Keratinocyte (primary cell): Measurements from ENCODE around the gene PTPRN2. TPM values are rescaled to one million over a fixed set of nuclear protein-coding genes. Genes with fewer than 3 reads are reported as not detected.

Experiments
- DNase-seq: peaks from one replicate; pipeline ENCODE4 v3.0.0-alpha.2; 2011; ENCODE audit warnings: low read depth, missing footprints, low spot score
- FAIRE-seq: peaks from 2 replicates; lab custom pipeline; 2011; peaks lifted over from hg19 to GRCh38; lab: Jason Lieb, UNC
- H2AFZ ChIP-seq: 2 replicates; pipeline ENCODE4 v1.6.0; 2012; ENCODE audit warnings: low read length, control low read depth, inconsistent platforms; ENCODE audit not compliant: control insufficient read depth
- H3K27ac ChIP-seq: 2 replicates; pipeline ENCODE4 v1.5.1; 2011; ENCODE audit warnings: low read length; ENCODE audit not compliant: control insufficient read depth, insufficient read depth
- H3K27me3 ChIP-seq: 3 replicates; pipeline ENCODE4 v1.6.0; 2011; ENCODE audit warnings: low read length; ENCODE audit not compliant: control insufficient read depth, insufficient read depth; ENCODE audit errors: extremely low read depth
- H3K36me3 ChIP-seq, 2 experiments: 2 replicates in 1 of 2; 3 replicates in 1 of 2; pipeline ENCODE4 v1.5.1; 2011; ENCODE audit warnings: low read length in 2 of 2, mild to moderate bottlenecking in 1 of 2; ENCODE audit not compliant: control insufficient read depth in 2 of 2, insufficient read depth in 2 of 2; ENCODE audit errors: extremely low read depth in 1 of 2
- H3K4me1 ChIP-seq: 3 replicates; pipeline ENCODE4 v1.5.1; 2011; ENCODE audit warnings: low read length; ENCODE audit not compliant: control insufficient read depth, insufficient read depth; ENCODE audit errors: extremely low read depth
- H3K4me2 ChIP-seq: 3 replicates; pipeline ENCODE4 v1.6.0; 2011; ENCODE audit warnings: low read depth, low read length; ENCODE audit not compliant: control insufficient read depth, insufficient read depth; ENCODE audit errors: extremely low read depth
- H3K4me3 ChIP-seq, 3 experiments: fragments of 200-600 bp in 1 of 3; sonication (generic) in 1 of 3; 2 replicates in 2 of 3; 3 replicates in 1 of 3; pipeline ENCODE4 v1.5.1; 2011 to 2016; ENCODE audit warnings: low read length in 3 of 3, mild to moderate bottlenecking in 3 of 3, control low read depth in 2 of 3, inconsistent platforms in 1 of 3, low read depth in 1 of 3, mixed read lengths in 1 of 3, mixed run types in 1 of 3, moderate library complexity in 1 of 3; ENCODE audit not compliant: control insufficient read depth in 2 of 3, insufficient read depth in 2 of 3; ENCODE audit errors: extremely low read depth in 1 of 3
- H3K79me2 ChIP-seq: 2 replicates; pipeline ENCODE4 v1.6.0; 2012; ENCODE audit warnings: low read length; ENCODE audit not compliant: control insufficient read depth, insufficient read depth
- H3K9ac ChIP-seq: 3 replicates; pipeline ENCODE4 v1.6.0; 2011; ENCODE audit warnings: low read length; ENCODE audit not compliant: control insufficient read depth, insufficient read depth; ENCODE audit errors: extremely low read depth
- H3K9me1 ChIP-seq: 3 replicates; pipeline ENCODE4 v1.6.0; 2011; ENCODE audit warnings: low read length; ENCODE audit not compliant: control insufficient read depth, insufficient read depth; ENCODE audit errors: extremely low read depth
- H3K9me3 ChIP-seq: 2 replicates; pipeline ENCODE4 v1.5.1; 2012; ENCODE audit warnings: low read depth, low read length; ENCODE audit not compliant: control insufficient read depth
- H4K20me1 ChIP-seq: 3 replicates; pipeline ENCODE4 v1.6.0; 2011; ENCODE audit warnings: low read length; ENCODE audit not compliant: control insufficient read depth, insufficient read depth; ENCODE audit errors: extremely low read depth
- CTCF ChIP-seq, 3 experiments: IDR thresholded peaks in 1 of 3; conservative IDR thresholded peaks in 1 of 3; optimal IDR thresholded peaks in 1 of 3; 2 replicates in 2 of 3; 3 replicates in 1 of 3; pipeline versions ENCODE3 to v1.5.1; 2011; ENCODE audit warnings: low read length in 3 of 3, mild to moderate bottlenecking in 3 of 3, moderate library complexity in 2 of 3, control low read depth in 1 of 3, inconsistent platforms in 1 of 3; ENCODE audit not compliant: insufficient read depth in 2 of 3; ENCODE audit errors: extremely low read depth in 1 of 3
- EZH2 ChIP-seq: IDR thresholded peaks from one replicate; pipeline ENCODE4 v1.6.1; 2012; ENCODE audit warnings: inconsistent platforms, mild to moderate bottlenecking, low read length, moderate library complexity
- dilution Hi-C: fragments of 300-500 bp; cut with MboI; formaldehyde crosslinking; loops from one replicate; pipeline ENCODE4 v1.7.0; 2020; ENCODE audit warnings: low sequenced_read_pairs; ENCODE audit not compliant: extremely low pct_ligation_motif_present
- polyA plus RNA-seq, 5 experiments: library from polyadenylated mRNA; depleted of rRNA in 3 of 5; stranded (reverse) in 3 of 5; stranded (forward) in 1 of 5; unstranded in 1 of 5; fragments of >200 nt; gene quantifications; 1 replicate in 1 of 5; 2 replicates in 3 of 5; 3 replicates in 1 of 5; pipeline versions ENCODE4 v1.2.1 to v1.2.3, GENCODE V29; 2011 to 2012; ENCODE audit warnings: missing spikeins in 2 of 5, low read depth in 1 of 5, low replicate concordance in 1 of 5

The PTPRN2 gene
- polyA plus RNA-seq, 1 donor (not counting 4 experiments of a cell fraction or from before 2014, with no cell fraction given), result not detected

GRCh38 chr7:158002486-158003080 is 585.0 kb downstream of the PTPRN2 start:
- H3K9me1 ChIP-seq, result no peaks in the 10 kb centered on the region
- no peak overlapping the region for H3K4me3 ChIP-seq
- no peak overlapping the region for H3K4me2 ChIP-seq
- no peaks in the 10 kb centered on the region for H3K79me2 ChIP-seq
- TF ChIP-seq EZH2 (no peak), CTCF (optimal IDR thresholded peaks at IDR 0.05 in 1 of 3, IDR thresholded peaks at IDR 0.05 in 1 of 3, conservative IDR thresholded peaks at IDR 0.05 in 1 of 3; ENCODE audit: extremely low read depth in 1 of 3, insufficient read depth in 2 of 3, low read length in 3 of 3) (no peak)
- dilution Hi-C loops, result no loop called here
- no peaks in the 10 kb centered on the region for H4K20me1 ChIP-seq
- H3K9me3 ChIP-seq, result peaks cover 5% of the 10 kb centered on the region
- H3K9ac ChIP-seq, result no peak overlapping the region
- H3K27ac ChIP-seq, result no peak overlapping the region
- FAIRE-seq (no peak), DNase-seq (no peak)
- H3K27me3 ChIP-seq, result no peaks in the 10 kb centered on the region
- H3K36me3 ChIP-seq, result no peaks in the 10 kb centered on the region
- H3K4me1 ChIP-seq, result no peaks in the 10 kb centered on the region
- H2AFZ ChIP-seq, result no peak overlapping the region

GRCh38 chr7:158001621-158002320 is 585.9 kb downstream of the PTPRN2 start:
- no peak for DNase-seq
- H3K4me2 ChIP-seq, result no peak overlapping the region

More at GRCh38 chr7:158001621-158002320, 585.9 kb downstream of the PTPRN2 start:
- Histone ChIP-seq H4K20me1 (no peaks in the 10 kb centered on the region), H3K4me1 (no peaks in the 10 kb centered on the region), H2AFZ (no peak overlapping the region), H3K79me2 (no peaks in the 10 kb centered on the region), H3K4me3 (no peak overlapping the region), H3K27me3 (no peaks in the 10 kb centered on the region), H3K36me3 (no peaks in the 10 kb centered on the region), H3K9ac (no peak overlapping the region), H3K27ac (no peak overlapping the region), H3K9me1 (no peaks in the 10 kb centered on the region), H3K9me3 (peaks cover 5% of the 10 kb centered on the region)
- TF ChIP-seq EZH2 (no peak), CTCF (optimal IDR thresholded peaks at IDR 0.05 in 1 of 3, IDR thresholded peaks at IDR 0.05 in 1 of 3, conservative IDR thresholded peaks at IDR 0.05 in 1 of 3; ENCODE audit: extremely low read depth in 1 of 3, insufficient read depth in 2 of 3, low read length in 3 of 3) (no peak)
- FAIRE-seq, result no peak
- dilution Hi-C loops, result no loop called here
